NK-92 treated with Interleukin-12 subunit alpha and Interleukin-12 subunit beta, amount 100 ng/mL, for 24 hours (cell line): ENCODE results near the gene SPATS1.
"Not testable (repeated sequence)": the region's sequence is repeated elsewhere in the genome, so short reads cannot be mapped to it uniquely, and the experiment has no call there.

ENCODE experiments used
- DNase-seq: peaks from one replicate; lab custom pipeline; 2025; lab: John Stamatoyannopoulos, UW

SPATS1 gene

DNA sequence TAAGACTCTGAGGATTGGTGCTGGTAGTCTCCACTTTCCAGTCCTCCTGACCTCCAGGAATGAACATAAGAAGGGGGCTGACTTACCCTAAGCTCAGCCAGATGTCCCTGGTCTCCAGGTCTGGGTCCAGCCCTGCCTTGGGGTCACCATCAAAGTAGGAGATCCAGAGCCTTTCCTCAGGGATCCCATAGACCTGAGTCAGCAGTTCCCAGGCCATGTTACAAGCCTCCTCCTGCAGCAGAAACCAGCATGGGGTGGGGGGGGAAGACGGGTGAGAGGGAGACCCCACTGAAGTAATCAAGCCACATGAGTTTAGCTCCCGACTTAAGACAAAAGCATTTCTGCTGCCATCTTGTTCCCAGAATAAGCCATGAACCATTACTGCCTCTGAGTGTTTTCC is 31.1 kb upstream of the SPATS1 start:
- DNase-seq: no peak

DNA sequence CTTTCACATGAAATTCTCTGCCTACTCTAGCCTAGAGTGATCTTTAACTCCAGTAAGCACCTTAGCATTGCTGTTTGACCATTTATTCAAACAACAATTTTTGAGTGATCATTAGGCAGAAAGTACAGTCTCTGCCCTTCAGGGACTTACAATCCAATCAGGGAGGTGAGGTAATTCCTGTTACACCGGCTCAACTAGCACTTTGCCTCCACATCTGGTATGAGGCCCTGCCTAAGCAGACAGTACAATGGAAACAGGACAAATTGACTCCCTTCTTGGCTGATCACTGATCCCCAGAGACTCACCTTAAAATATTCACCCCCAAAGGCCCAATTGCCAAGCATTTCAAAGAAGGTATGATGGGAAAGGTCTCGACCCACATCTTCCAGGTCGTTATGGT is 30.7 kb upstream of the SPATS1 start:
- no peak for DNase-seq

DNA sequence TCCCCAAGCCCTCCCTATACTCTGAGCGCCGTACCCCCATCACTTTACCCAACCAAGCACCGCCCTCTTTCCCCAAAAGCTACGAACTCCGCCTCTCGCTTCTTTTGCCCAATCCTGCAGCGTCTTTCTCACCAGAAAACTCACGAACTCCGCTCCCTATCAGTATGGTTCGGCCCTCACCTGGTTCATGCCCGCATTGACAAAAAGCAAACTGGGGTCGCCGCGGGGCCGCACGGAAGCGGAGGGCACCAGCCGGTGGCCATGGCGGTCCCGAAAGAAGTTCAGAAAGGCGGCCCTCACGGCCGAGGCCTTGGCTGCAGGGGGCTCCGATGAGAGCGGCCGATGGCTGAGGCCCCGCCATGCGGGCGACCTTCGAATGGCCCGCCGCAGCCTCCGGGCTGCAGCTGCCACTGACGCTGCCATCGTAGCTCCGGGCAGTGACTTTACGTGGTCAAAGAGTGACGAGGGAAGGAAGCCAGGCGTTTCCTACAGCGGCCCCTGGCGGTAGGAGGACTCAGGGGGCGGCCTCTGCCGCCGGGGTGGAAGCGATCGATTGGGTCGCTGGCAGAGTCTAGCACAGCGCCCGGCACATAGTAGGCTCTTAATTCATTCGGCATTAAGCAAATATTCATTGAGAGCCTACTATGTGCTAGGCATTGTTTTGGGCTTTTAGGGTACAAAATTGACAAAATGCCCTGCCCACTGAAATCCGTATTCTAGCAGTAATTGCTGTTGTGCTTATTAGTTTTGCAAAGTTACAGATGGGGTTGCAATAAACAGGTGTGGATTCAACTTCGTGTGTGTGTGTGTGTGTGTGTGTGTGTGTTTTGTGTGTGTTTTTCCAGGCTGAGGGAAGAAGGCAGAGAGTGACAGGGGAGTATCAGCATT is 29.3 kb upstream of the SPATS1 start, which contains the start of gene AARS2:
AARS2 (minus strand) TSS at position 447 of the 888 bp plus-strand sequence; CDS start at position 423, 24 bp downstream.
- peak; percentile 79 for DNase-seq

DNA sequence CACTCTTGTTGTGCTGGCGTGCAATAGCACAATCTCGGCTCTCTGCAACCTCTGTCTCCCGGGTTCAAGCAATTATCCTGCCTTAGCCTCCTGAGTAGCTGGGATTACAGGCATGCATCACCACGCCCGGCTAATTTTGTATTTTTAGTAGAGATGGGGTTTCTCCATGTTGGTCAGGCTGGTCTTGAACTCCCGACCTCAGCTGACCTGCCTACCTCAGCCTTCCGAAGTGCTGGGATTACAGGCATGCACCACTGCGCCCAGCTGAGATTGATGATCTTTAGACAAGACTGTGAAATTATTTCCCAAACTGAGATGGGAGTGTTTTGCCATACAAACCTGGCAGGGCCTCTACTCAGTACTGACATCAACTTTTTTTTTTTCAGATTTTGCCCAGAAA is 27.8 kb upstream of the SPATS1 start:
- DNase-seq: not testable (repeated sequence)

DNA sequence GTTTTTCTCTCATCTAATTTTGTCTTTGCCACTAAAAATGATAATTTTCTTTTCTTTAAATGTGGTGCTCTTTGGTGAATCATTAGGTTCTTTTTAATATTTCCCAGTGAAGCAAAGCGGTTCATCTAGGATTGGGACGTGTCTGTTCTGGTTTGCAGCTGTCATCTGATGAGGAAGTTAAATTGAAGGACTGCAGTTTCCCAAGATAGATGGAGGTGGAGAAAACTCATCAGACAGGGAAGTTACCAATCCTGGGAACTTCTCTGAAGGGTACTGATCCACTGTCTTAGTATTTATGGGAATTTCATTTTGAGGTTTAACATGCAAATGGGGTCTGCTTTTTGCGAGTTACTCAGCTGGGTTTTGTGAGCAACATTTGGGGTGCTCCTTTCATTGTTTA is 26.9 kb upstream of the SPATS1 start:
- no peak for DNase-seq

DNA sequence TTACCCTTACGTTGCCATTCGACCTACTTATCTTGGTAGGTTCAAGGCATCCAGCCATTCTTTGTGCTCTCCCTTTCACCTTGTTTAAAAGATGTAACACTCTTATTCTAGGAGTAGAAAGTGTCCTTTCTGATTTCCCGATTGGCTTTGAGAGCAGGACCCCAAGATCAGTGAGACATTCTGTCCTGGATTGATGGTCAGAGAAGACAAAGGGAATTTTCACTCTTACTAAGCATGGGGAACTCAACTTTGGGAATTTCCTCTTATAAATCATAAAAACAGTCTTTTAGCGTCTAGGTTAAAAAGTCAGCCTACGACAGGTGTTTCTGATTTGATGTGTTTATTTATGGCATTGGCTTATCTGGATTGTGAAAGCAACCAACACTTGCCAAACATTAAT is 26.5 kb upstream of the SPATS1 start:
- no peak for DNase-seq

DNA sequence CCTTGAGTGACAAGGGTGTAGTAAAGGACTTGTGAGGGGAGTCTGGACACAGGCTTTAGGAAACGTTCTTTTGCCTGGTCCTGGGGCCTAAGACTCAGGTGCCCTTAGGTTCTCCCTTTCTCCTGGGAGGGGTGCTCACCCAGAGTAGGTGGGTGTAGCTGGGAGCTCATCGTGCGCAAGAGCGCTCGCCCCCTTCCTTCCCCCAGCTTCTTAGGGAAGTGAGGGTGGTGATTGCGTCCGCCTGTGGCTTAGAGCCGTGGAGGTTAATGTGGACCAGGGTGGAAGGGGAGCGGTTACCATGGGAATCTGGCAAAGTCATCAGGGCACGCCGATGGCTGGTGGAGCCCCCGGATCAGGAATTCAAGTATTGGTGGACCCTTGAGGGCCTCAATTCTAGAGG is 26.0 kb upstream of the SPATS1 start:
- DNase-seq: no peak

DNA sequence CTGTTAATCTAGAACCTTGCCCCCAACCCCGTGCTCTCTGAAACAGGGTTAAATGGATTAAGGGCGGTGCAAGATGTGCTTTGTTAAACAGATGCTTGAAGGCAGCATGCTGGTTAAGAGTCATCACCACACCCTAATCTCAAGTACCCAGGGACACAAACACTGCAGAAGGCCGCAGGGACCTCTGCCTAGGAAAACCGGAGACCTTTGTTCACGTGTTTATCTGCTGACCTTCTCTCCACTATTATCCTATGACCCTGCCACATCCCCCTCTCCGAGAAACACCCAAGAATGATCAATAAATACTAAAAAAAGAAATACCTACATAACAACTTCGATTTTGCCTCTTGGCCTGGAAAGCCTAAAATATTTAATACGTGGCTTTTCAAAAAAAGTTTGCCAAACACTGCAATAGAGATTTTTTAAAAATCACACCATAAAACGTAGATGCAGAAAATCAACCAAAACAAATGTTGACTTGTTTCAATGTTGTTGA is 25.3 kb upstream of the SPATS1 start:
- DNase-seq: not testable (repeated sequence)

DNA sequence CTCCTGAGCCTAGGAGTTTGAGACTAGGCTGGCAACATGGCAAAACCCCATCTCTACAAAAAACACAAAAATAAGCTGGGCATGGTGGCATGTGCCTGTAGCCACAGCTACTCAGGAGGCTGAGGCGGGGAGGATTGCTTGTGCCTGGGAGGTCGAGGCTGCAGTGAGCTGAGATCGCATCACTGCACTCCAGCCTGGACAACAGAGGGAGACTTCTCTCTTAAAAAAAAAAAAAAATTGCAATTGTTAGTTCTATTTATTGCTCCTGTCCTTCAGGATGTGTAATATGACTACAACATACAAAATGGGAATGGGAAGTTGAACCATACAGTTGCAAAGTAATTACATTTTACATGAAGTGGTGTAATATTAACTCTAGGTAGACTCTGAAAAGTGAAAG is 21.2 kb upstream of the SPATS1 start:
- DNase-seq: no peak

DNA sequence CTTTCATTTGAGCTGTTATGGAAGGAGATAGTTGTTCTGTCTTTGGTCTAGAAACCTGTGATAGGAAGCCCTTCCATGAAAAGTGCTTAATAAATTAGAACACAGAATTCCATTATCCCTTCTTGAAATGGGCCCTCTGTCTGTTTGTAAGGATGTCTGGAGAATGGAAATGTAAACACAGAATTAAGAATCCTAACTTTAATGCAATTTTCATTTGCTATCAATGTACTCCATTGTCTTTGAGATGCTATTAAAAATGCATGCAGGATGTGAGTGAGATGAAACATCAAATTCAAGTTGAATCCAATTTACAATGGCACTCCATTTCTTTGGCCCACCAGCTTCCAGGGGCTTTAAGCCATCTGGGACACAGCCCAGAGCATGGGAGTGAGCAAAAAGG is 15.4 kb upstream of the SPATS1 start:
- DNase-seq: no peak

DNA sequence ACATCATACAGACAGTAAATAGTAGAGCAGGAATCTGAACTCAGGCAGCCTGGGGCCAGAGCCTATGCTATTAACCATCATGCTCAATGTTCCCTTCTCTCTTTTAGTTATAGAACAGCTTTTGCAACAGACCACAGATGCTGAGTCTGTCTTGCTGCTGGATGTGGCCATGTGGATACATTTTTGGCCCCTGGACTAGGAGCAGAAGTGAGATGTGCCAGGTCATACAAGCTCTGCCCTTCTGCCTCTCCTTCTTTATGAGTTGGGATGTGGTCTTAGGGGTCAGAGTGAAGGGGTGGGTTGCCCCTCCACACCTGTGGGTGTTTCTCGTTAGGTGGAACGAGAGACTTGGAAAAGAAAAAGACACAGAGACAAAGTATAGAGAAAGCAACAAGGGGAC is 14.7 kb upstream of the SPATS1 start:
- DNase-seq: no peak

DNA sequence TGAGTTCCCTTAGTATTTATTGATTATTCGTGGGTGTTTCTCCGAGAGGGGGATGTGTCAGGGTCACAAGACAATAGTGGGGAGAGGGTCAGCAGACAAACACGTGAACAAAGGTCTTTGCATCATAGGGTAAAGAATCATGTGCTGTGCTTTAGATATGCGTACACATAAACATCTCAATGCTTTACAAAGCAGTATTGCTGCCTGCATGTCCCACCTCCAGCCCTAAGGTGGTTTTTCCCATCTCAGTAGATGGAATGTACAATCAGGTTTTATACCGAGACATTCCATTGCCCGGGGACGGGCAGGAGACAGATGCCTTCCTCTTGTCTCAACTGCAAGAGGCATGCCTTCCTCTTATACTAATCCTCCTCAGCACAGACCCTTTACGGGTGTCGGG is 14.2 kb upstream of the SPATS1 start:
- not testable (repeated sequence) for DNase-seq

DNA sequence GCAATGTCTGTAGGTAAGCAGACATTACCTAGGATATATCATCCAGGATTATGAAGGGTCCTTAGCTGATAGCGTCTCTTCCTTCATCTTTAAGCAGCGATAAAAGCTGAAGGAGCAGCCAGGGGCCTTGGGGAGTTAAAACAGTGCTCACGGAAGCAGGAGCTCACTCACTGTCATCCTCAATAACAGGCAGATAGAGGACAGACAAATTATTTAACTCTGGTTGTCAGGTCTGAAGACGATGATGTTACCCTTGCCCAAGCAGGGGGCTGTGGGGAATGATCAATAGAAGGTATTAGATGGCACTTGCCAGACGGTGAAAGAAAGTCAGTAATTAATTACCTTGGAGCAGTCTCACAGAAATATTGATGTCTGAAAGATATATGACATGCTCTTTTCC is 12.6 kb upstream of the SPATS1 start:
- DNase-seq: no peak

DNA sequence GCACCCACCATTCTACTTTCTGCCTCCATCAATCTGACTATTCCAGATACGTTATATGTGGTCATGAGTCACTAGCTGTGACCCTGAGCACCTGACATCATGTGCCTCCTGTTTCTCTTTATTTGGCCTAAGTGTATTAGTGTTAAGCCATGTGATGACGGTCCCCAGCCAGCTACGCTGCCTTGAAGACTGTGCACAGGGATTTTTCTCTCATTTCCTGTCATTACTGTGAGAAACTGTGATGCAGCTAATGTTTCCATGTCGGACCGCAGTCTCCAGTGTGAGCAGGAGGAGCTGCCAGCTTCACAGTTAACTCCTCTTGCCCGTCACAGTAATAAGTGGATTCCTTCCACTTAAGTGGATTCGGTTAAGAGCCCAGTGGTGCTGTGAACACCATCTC is 9.9 kb upstream of the SPATS1 start:
- DNase-seq: no peak

DNA sequence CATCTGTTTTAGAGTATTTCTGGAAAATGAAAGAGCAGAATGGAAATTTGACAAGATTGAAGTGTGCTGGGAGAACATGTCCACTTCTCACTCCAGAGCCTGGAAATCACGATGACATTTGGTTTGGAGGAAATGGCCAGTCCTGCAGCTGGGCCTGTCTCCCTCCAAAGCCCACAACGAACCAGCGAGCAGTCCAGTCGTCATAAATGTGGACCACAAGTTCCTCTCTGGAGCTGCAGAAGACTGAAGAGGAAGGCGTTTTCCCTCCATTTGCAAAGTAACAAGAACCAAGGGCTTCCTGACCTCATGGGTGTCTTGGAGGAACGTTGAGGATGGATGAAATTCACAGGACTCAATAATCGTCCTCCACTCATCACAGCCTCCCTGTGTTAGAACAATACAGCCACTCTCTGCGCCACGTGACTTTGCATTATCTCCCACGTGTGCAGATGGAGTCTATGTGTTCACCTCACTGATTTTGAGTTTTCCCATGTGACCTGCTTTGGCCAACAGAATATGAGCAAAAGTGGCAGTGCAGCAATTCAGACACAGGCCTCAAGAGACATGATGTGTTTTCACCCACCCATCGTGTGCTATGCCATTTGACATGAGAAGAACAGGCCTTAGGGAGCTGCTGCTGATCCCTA is 9.1 kb upstream of the SPATS1 start:
- DNase-seq: no peak

DNA sequence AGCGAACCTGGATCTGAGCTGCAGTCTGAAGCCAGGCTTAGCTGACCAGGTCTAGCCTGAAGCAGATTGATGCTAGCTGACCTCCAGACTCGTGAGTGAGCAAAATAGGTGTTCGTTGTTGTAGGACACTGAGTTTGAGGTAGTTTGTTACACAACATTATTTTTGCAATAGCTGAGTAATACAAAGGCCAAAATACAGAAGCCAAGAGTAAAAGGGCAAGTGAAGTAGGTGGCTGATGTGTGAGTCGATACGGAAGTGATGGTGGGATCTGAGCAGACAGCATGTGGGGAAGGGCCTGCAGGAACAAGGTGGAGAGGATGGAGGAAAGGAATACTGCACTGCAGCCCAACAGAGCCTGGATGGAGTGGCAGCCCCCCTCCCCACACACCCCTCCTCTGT is 8.5 kb upstream of the SPATS1 start:
- DNase-seq: no peak

DNA sequence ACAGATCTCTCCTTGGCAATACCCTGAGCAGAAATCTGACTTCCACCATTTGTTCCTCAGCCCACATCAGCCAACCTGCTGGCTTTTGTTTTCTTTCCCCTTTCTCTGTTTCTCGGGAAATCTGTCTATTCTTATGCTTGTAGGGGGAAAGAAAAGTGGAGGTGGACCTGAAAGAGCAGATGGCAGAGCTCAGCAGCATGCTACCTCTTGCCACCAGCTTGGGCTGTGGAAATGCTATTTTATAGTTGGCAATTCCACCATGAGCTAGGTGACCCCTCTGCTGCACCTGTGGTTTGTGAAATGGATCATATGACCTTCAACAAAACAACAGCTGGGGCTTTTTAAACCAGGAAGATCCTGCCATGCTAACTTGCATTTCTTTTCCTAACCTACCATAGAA is 6.8 kb upstream of the SPATS1 start:
- DNase-seq: no peak

DNA sequence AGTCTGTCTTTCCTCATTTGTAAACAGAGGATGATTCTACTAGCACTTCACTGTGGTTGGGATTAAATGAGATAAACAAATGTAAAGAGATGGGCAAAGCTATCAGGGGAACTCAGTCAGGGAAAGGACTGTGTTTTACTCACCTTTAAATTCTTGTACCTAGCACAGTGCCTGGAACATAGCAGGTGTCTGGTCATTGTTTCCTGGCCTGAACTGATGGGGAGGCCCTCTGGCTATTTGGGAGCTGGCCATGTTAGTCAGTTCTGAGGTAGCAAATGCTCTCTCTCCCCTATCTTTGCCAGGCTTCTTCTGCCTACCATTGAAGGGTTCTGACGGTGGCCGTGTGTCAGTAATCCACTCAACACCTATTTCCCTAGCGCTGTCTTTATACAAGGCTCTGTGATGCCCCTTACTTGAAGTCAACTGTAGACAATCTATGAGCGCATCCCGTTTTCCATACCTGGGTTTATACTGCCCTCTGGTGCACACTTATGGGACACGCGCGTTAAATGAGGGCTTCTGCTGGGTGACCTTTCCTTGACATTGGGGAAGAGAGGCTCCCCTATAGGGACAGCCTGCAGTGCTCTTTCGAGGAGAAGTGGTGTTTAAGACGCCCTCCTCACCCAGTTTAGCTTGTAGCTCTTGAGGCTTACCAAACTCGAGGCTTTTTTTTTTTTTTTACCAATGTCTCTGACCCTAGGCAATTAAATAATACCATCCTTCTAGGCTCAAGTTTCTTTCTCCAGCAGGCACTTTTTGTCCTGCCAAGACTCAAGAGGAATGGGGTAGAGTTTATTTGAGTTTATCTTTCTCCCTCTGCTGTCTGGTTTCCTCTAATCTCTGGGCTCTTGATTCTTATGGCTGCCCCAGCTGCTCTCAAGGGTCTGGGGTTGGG is 4.0 kb upstream of the SPATS1 start:
- DNase-seq: peak; percentile 33

DNA sequence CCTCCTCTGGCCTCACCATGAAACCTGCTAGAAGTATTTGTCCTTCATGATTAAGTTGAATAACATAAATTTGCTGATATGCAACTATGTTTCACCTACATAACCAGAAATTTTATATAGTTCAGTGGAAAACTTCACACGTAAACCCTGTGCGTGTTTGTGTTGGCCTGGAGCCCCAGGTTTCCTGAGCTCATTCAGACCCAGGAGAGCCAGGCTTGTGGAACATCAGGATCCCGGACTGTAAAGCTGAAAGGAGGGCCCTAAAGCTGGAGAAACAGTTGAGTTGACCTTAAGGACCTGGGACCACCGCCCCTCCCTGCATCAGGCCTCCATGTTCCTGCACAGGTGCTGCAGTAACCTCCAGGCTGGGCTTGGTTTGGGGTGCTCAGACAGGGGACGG is 3.1 kb upstream of the SPATS1 start:
- no peak for DNase-seq

DNA sequence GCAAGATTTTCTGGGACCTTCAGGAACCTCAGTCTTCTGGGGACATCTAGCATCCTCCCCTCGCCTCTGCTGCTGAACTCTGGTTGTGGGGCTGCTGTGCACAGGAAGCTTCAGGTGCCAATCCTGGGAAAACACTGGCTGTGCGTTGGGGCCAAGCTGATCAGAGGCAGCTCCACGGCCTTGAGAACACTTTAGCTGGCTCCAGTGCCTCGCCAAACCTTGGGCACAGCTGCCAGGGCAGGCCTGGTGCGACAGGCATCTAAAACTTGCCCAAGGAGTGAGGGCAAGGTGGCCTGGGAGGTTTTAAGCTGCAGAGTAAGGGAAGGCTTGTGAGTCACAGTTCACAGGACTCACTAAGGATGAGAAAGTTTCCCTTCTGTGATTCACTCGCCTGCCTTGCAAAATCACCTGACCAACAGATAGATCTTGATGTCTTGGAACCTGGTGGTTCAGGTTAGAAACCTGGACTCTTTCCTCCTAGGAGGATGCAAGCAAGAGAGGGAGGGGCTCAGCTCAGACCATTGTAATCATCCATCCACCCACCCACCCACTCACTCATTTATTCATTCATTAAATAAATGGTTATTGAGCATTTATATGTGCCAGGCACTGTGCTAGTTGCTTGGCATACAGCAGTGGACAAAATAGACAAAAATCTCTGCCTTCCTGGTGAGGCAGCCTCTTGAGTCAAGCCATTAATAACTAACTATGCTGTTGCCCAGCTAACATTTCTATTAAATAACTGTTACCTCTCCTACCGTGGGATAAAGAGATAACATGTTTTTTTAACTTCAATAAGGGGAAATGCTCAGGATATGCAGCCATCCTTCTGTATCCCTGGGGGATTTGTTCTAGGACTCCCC is 2.5 kb upstream of the SPATS1 start:
- no peak for DNase-seq
